ENCODE measurements around the gene ANKRD40CL.

Gene ANKRD40CL

DNA sequence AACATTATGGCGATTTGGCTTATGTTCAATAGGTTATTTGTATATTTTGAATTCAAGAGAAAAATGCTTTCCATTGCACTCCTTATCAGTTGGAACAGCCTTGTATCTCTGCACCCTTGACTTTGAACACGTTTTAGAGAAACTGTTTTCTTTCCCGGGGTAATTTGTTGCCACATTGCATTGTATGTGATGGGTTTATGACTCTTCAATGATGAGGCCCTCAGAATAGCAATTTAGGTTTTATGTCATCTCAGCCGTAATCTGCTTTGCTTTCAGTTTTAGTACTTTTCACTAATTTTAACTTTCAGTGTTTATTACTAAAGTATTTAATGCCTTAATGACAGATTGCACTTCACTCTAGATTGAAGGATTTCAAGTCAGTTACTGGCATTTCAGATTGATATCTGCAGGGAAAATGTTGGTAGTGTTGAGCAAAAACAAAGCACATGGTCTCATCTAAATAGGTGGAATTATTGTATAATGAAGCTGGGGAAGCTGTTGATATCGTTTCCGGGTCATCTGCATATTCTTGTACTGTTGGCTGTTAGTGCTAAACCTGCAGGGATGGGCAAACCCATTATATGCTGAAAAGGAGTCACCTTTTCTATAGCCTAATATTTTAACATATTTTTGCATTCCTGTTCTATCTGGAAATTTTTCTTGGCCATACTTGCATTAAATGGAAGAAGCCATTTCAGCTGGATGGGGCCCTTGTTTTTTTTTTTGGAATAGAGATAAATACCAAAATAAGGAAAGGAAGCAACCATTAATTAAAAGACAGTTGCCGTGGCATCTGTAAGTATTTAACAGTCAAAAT, 45.9 kb downstream of the ANKRD40CL start:
- Mint-ChIP-seq H3K9me3 (no peaks in the 10 kb centered on the region), H3K4me1 (peaks cover 46% of the 10 kb centered on the region), H3K4me3 (peak overlapping the region; percentile 88), H3K36me3 (ENCODE audit: low read depth) (peaks cover 26% of the 10 kb centered on the region), H3K27me3 (no peaks in the 10 kb centered on the region), H3K27ac (peak overlapping the region; percentile 99)
- DNase-seq: no peak
- peak; percentile 17 for ATAC-seq

DNA sequence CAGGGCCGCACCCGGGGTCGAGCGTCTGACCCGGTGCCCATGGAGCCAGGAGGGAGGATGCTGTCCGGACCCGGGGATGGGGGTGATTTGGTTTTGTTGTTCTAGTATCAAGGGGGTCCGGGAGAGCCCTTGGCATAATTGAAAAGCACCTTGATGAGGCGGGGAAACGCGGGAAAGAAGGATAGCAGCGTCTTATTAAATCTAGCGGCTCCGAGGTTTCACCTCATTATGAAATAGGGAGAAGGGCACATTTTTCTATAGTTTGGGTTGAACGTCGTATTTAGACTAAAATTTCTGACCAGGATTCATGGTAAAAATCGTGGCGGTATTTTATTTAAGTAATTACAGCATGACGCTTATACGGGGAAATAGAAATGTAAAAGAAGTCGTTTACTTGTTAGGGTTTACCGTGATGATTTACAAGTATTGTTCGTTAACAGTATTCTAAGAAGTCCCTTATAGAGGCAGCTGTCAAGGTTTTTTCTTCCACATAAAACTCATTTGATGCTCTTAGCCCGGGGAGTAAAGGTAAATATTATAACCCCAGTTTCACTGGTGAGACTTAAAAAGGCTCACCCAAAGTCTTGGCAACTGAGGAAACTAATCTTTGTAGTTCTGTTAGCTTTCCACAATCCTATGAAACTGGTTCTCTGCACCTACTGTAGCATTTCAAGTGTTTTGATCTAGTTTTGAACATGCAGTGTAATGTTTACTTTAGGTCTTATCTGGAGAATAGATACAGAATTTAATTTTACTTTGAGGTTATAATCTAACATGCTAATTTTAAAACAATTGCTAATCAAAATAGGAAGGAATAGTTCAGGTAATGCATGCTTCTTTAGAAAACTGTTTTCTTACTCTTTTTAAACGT, 47.2 kb downstream of the ANKRD40CL start:
- no peaks in the 10 kb centered on the region for H3K9me3 Mint-ChIP-seq
- peaks cover 24% of the 10 kb centered on the region for H3K36me3 Mint-ChIP-seq (ENCODE audit: low read depth)
- ATAC-seq (no peak), DNase-seq (no peak)
- peaks cover 37% of the 10 kb centered on the region for H3K4me1 Mint-ChIP-seq
- H3K4me3 Mint-ChIP-seq: peak overlapping the region; percentile 88
- no peaks in the 10 kb centered on the region for H3K27me3 Mint-ChIP-seq
- peak overlapping the region; percentile 99 for H3K27ac Mint-ChIP-seq

DNA sequence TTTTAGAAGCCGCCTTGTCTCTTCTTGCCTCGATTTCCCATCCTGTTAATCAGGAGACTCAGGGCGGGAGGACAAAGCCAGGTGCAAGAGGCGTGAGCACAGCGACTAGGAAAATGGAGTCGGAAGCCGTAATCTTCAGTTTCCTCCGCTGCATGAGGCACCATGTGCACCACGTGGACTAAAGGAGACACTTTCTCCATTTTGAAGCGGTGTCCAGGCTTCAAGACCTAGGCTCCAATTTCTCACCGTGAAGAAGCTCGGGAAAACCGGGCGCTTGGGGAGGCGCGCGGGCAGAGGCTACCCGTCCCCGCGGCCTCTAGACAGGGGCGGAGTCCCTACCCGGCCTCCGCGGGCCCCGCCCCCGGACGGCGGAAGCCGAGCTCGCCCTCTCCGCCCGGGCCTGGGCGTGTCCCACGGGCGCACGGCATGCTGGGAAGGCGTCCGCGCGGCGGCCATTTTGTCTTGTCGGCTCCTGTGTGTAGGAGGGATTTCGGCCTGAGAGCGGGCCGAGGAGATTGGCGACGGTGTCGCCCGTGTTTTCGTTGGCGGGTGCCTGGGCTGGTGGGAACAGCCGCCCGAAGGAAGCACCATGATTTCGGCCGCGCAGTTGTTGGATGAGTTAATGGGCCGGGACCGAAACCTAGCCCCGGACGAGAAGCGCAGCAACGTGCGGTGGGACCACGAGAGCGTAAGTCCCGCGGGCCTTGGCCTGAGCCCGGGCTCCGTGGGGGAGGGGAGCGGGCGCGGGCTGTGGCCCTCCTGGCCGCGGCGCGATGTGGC, 48.0 kb downstream of the ANKRD40CL start, which contains the start of gene LUC7L3:
LUC7L3 (plus strand) TSS at position 460 of the 780 bp plus-strand sequence; CDS start at position 590, 130 bp downstream.
- Mint-ChIP-seq H3K36me3 (ENCODE audit: low read depth) (peaks cover 21% of the 10 kb centered on the region), H3K9me3 (no peaks in the 10 kb centered on the region), H3K27me3 (no peaks in the 10 kb centered on the region), H3K4me3 (peak within 1 kb of the TSS; percentile 88), H3K4me1 (peaks cover 32% of the 10 kb centered on the region), H3K27ac (peak within 1 kb of the TSS; percentile 99)
- DNase-seq (peak; percentile 94), ATAC-seq (peak; percentile 97)

GRCh38 chr17:50715471-50715870, 51.8 kb downstream of the ANKRD40CL start:
- Mint-ChIP-seq H3K27ac (no peak overlapping the region), H3K36me3 (ENCODE audit: low read depth) (peaks cover 2% of the 10 kb centered on the region), H3K4me1 (peaks cover 4% of the 10 kb centered on the region), H3K9me3 (no peaks in the 10 kb centered on the region), H3K27me3 (no peaks in the 10 kb centered on the region), H3K4me3 (no peak overlapping the region)
- no peak for ATAC-seq
- DNase-seq: no peak

DNA sequence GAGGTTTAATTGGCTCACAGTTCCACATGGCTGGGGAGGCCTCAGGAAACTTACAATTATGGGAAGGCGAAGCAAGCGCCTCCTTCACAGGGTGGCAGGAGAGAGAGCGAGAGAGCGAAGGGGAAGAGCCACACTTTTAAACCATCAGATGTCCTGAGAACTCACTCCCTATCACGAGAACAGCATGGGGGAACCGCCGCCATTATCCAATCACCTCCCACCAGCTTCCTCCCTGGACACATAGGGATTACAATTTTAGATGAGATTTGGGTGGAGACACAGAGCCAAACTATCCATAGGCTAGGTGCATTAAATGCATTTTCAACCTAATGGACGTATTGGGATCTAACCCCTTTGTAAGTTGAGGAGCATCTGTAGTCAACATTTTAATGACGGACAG, 54.7 kb downstream of the ANKRD40CL start:
- Mint-ChIP-seq H3K4me3 (no peak overlapping the region), H3K36me3 (ENCODE audit: low read depth) (no peaks in the 10 kb centered on the region), H3K4me1 (peaks cover 17% of the 10 kb centered on the region), H3K9me3 (no peaks in the 10 kb centered on the region), H3K27me3 (no peaks in the 10 kb centered on the region), H3K27ac (no peak overlapping the region)
- ATAC-seq: no peak
- DNase-seq: no peak

Data from activated naive CD8-positive, alpha-beta T cell treated with anti-CD3 and anti-CD28 coated beads, Interleukin-2, amount 50 U/mL, for 24 hours (primary cell).